ENCODE data around the gene PGBD5. TPM values are rescaled to one million over a fixed set of nuclear protein-coding genes. Genes with fewer than 3 reads are reported as not detected.

PGBD5 gene
- polyA plus RNA-seq, 1 experiment, result 1.0 TPM

- no peak for DNase-seq (ENCODE audit: low read depth, low spot score)
- peaks cover 4% of the 10 kb centered on the region for H3K27me3 ChIP-seq (ENCODE audit: control insufficient read depth, insufficient read depth, low read length)
- no peak overlapping the region for H3K27ac ChIP-seq (ENCODE audit: low read depth, low read length)
- CTCF ChIA-PET, result no interaction called here
- no peaks in the 10 kb centered on the region for H3K9me3 ChIP-seq (ENCODE audit: control insufficient read depth, insufficient read depth, low read length)
- TF ChIP-seq CTCF (IDR thresholded peaks at IDR 0.05; ENCODE audit: low read depth, low read length), result no peak
- POLR2A ChIA-PET, result no interaction called here
- H3K4me3 ChIP-seq (ENCODE audit: low read depth, low read length), result no peak overlapping the region
Measured at GRCh38 chr1:230431527-230431926, 5.4 kb upstream of the PGBD5 start.

- TF ChIP-seq CTCF (IDR thresholded peaks at IDR 0.05; ENCODE audit: low read depth, low read length), result no peak
- no peaks in the 10 kb centered on the region for H3K9me3 ChIP-seq (ENCODE audit: control insufficient read depth, insufficient read depth, low read length)
- peaks cover 4% of the 10 kb centered on the region for H3K27me3 ChIP-seq (ENCODE audit: control insufficient read depth, insufficient read depth, low read length)
- no peak overlapping the region for H3K4me3 ChIP-seq (ENCODE audit: low read depth, low read length)
- DNase-seq (ENCODE audit: low read depth, low spot score), result no peak
- CTCF ChIA-PET, result no interaction called here
- POLR2A ChIA-PET, result no interaction called here
- H3K27ac ChIP-seq (ENCODE audit: low read depth, low read length), result no peak overlapping the region
Measured at GRCh38 chr1:230430499-230430898, 4.4 kb upstream of the PGBD5 start.

- Histone ChIP-seq H3K9me3 (ENCODE audit: control insufficient read depth, insufficient read depth, low read length) (no peaks in the 10 kb centered on the region), H3K27ac (ENCODE audit: low read depth, low read length) (no peak overlapping the region), H3K4me3 (ENCODE audit: low read depth, low read length) (no peak overlapping the region), H3K27me3 (ENCODE audit: control insufficient read depth, insufficient read depth, low read length) (peaks cover 16% of the 10 kb centered on the region)
- TF ChIP-seq CTCF (IDR thresholded peaks at IDR 0.05; ENCODE audit: low read depth, low read length), result no peak
- POLR2A ChIA-PET, result no interaction called here
- no peak for DNase-seq (ENCODE audit: low read depth, low spot score)
- CTCF ChIA-PET, result no interaction called here
Measured at GRCh38 chr1:230429067-230429735, 3.1 kb upstream of the PGBD5 start.

- ChIA-PET POLR2A (no interaction called here), CTCF (no interaction called here)
- Histone ChIP-seq H3K27me3 (ENCODE audit: control insufficient read depth, insufficient read depth, low read length) (peaks cover 26% of the 10 kb centered on the region), H3K9me3 (ENCODE audit: control insufficient read depth, insufficient read depth, low read length) (no peaks in the 10 kb centered on the region), H3K27ac (ENCODE audit: low read depth, low read length) (no peak overlapping the region), H3K4me3 (ENCODE audit: low read depth, low read length) (no peak overlapping the region)
- no peak for DNase-seq (ENCODE audit: low read depth, low spot score)
- TF ChIP-seq CTCF (IDR thresholded peaks at IDR 0.05; ENCODE audit: low read depth, low read length), result no peak
Measured at GRCh38 chr1:230427981-230428380, 1.8 kb upstream of the PGBD5 start.

- peaks cover 28% of the 10 kb centered on the region for H3K27me3 ChIP-seq (ENCODE audit: control insufficient read depth, insufficient read depth, low read length)
- POLR2A ChIA-PET, result no interaction called here
- H3K27ac ChIP-seq (ENCODE audit: low read depth, low read length), result no peak overlapping the region
- CTCF ChIA-PET, result no interaction called here
- DNase-seq (ENCODE audit: low read depth, low spot score), result no peak
- no peak for TF ChIP-seq CTCF (IDR thresholded peaks at IDR 0.05; ENCODE audit: low read depth, low read length)
- no peaks in the 10 kb centered on the region for H3K9me3 ChIP-seq (ENCODE audit: control insufficient read depth, insufficient read depth, low read length)
- no peak overlapping the region for H3K4me3 ChIP-seq (ENCODE audit: low read depth, low read length)
Measured at GRCh38 chr1:230427094-230427876, 1.2 kb upstream of the PGBD5 start.

All from AG04450 (cell line).